Measurements from ENCODE around the gene OR2A5. TPM values are rescaled to one million over a fixed set of nuclear protein-coding genes. Genes with fewer than 3 reads are reported as not detected.

OR2A5 gene
- polyA plus RNA-seq, 3 donors, result not detected

GRCh38 chr7:144011458-144012230 is 37.1 kb upstream of the OR2A5 start:
- no peak for DNase-seq
- H3K27me3 Mint-ChIP-seq (ENCODE audit: low read depth in 3 of 3), result peaks cover 0 to 1% (median 0%) of the 10 kb centered on the region in 3 donors
- no peak for TF ChIP-seq CTCF (IDR thresholded peaks at IDR 0.05)
- Histone ChIP-seq H3K27me3 (ENCODE audit: control insufficient read depth in 2 of 2, insufficient read depth in 2 of 2, low read length in 2 of 2) (no peaks in the 10 kb centered on the region), H3K9me3 (replicated peaks in 1 of 2; ENCODE audit: control insufficient read depth in 1 of 2, insufficient read depth in 1 of 2, low read length in 2 of 2) (peaks cover 22% of the 10 kb centered on the region in 2 donors), H3K9ac (ENCODE audit: insufficient read depth, low read length, poor library complexity, severe bottlenecking) (no peak overlapping the region), H3K4me3 (replicated peaks in 1 of 3; ENCODE audit: low read depth in 2 of 3, low read length in 3 of 3) (no peak overlapping the region), H3K4me2 (replicated peaks; ENCODE audit: extremely low read depth, low read length, poor library complexity, severe bottlenecking) (no peak overlapping the region), H3K4me1 (ENCODE audit: control insufficient read depth in 1 of 2, insufficient read depth in 2 of 2, low read length in 2 of 2) (no peaks in the 10 kb centered on the region), H3K27ac (ENCODE audit: low read depth in 1 of 2, low read length in 2 of 2) (no peak overlapping the region), H2AFZ (ENCODE audit: insufficient read depth, low read depth, low read length, poor library complexity, severe bottlenecking) (no peak overlapping the region), H4K20me1 (ENCODE audit: insufficient read depth, low read length) (no peaks in the 10 kb centered on the region), H3K79me2 (ENCODE audit: insufficient read depth, low read length) (no peaks in the 10 kb centered on the region), H3K36me3 (replicated peaks in 1 of 2; ENCODE audit: control insufficient read depth in 1 of 2, insufficient read depth in 2 of 2, low read length in 2 of 2) (no peaks in the 10 kb centered on the region)
- H3K36me3 Mint-ChIP-seq, result no peaks in the 10 kb centered on the region
- no peak overlapping the region for H3K27ac Mint-ChIP-seq
- H3K4me1 Mint-ChIP-seq, result peaks cover 2% of the 10 kb centered on the region
- intact Hi-C loops (cut with micrococcal nuclease), result no loop called here
- no peak overlapping the region for H3K4me3 Mint-ChIP-seq
- peaks cover 13 to 35% (median 23%) of the 10 kb centered on the region in 7 donors for H3K9me3 Mint-ChIP-seq
- WGBS (ENCODE audit: insufficient coverage), result 100% methylated on average over 1 of the region's 5 CpGs

GRCh38 chr7:144018065-144018464 is 30.7 kb upstream of the OR2A5 start:
- Histone ChIP-seq H3K4me1 (ENCODE audit: control insufficient read depth in 1 of 2, insufficient read depth in 2 of 2, low read length in 2 of 2) (no peaks in the 10 kb centered on the region), H3K4me3 (replicated peaks in 1 of 3; ENCODE audit: low read depth in 2 of 3, low read length in 3 of 3) (no peak overlapping the region), H3K9ac (ENCODE audit: insufficient read depth, low read length, poor library complexity, severe bottlenecking) (no peak overlapping the region), H3K79me2 (ENCODE audit: insufficient read depth, low read length) (no peaks in the 10 kb centered on the region), H3K27ac (ENCODE audit: low read depth in 1 of 2, low read length in 2 of 2) (no peak overlapping the region), H3K4me2 (replicated peaks; ENCODE audit: extremely low read depth, low read length, poor library complexity, severe bottlenecking) (no peak overlapping the region), H3K27me3 (ENCODE audit: control insufficient read depth in 2 of 2, insufficient read depth in 2 of 2, low read length in 2 of 2) (no peaks in the 10 kb centered on the region), H2AFZ (ENCODE audit: insufficient read depth, low read depth, low read length, poor library complexity, severe bottlenecking) (no peak overlapping the region), H4K20me1 (ENCODE audit: insufficient read depth, low read length) (no peaks in the 10 kb centered on the region), H3K9me3 (replicated peaks in 1 of 2; ENCODE audit: control insufficient read depth in 1 of 2, insufficient read depth in 1 of 2, low read length in 2 of 2) (no peaks in the 10 kb centered on the region), H3K36me3 (replicated peaks in 1 of 2; ENCODE audit: control insufficient read depth in 1 of 2, insufficient read depth in 2 of 2, low read length in 2 of 2) (no peaks in the 10 kb centered on the region)
- H3K27ac Mint-ChIP-seq, result no peak overlapping the region
- intact Hi-C loops (cut with micrococcal nuclease), result no loop called here
- peaks cover 0 to 4% (median 0%) of the 10 kb centered on the region in 3 donors for H3K27me3 Mint-ChIP-seq (ENCODE audit: low read depth in 3 of 3)
- no peak for DNase-seq
- no peak overlapping the region for H3K4me3 Mint-ChIP-seq
- 90% methylated on average over 2 of the region's 4 CpGs for WGBS (ENCODE audit: insufficient coverage)
- H3K4me1 Mint-ChIP-seq, result no peaks in the 10 kb centered on the region
- H3K9me3 Mint-ChIP-seq, result peaks cover 0 to 7% (median 2%) of the 10 kb centered on the region in 7 donors
- no peak for TF ChIP-seq CTCF (IDR thresholded peaks at IDR 0.05)
- H3K36me3 Mint-ChIP-seq, result no peaks in the 10 kb centered on the region
